Measurements from ENCODE around the gene AHCYL1.

AHCYL1 gene

DNA sequence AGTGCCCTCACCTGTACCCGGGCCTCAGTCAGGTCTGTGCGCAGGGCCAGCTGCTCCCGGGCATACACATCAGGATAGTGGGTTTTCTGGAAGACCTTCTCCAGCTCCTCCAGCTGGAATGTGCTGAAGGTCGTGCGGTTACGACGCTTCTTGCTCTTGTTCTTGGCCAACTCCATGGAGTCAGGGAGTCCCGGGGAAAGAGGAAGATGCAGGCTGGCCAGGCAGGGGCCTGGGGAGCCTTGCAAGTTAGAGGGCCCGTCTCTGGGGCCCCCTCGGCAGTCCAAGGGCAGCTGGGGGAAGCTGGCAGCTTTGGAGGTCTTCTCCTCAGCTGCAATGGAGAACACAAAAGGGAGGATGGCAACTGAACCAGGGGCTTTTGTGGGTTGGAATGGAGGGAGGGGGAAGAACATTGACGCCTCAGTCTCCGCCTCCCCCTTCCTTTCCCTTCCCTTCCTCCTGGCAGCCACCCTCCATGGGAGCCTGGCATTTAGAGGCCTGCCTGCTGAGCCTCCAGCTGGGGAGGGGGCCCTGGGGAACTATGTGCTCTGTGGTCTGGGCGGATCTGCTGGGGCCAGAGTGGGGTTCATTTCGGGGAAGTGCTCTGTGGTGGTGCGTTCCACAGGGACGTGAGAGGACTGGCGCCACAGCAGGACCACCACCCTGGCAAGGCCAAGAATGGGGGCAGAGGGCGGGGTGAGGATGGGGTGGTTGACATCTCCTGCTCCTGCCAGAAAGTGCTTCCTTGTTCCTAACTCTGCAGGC lies 80.2 kb downstream of the AHCYL1 start:
- no peak for DNase-seq

DNA sequence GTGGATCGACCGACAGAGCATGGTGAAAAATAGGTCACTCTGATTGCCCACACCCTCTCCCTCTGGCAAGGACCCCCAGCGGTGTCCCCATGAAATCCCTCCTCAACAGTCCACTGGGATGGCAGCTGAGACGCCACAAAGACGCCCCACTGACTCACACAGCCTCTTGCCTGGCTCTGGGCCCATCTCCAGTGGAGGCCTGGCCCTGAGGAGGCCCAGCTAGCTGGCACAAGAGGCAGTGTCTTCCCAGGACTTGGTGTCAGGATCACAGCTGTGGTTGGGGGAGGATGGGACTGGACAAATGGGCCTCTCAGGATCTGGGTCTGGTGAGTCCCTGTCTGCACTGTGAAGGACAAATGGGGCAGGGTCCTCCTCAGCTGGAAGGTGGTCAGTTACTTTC lies 81.3 kb downstream of the AHCYL1 start:
- no peak for DNase-seq

DNA sequence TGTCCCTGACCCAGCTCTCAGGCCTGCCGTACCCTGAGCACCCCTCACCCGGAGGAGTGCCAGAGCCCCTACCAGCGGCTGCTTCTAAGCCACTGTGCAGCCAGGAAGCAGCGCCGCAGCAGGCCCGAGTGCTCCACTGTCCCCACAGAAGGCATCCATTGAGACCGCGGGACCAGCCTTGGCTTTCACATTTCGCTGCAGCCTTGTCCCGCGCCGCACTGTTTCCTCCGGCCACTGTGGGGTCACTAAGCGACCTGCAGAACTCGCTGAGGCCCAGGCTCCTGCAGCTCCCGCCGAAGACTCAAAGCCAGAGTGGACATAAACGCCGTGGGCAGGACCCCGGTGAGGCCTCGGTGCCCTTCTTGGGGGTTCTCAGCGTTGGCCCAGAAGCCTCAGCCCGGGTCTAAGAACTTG lies 82.9 kb downstream of the AHCYL1 start:
- no peak for DNase-seq

DNA sequence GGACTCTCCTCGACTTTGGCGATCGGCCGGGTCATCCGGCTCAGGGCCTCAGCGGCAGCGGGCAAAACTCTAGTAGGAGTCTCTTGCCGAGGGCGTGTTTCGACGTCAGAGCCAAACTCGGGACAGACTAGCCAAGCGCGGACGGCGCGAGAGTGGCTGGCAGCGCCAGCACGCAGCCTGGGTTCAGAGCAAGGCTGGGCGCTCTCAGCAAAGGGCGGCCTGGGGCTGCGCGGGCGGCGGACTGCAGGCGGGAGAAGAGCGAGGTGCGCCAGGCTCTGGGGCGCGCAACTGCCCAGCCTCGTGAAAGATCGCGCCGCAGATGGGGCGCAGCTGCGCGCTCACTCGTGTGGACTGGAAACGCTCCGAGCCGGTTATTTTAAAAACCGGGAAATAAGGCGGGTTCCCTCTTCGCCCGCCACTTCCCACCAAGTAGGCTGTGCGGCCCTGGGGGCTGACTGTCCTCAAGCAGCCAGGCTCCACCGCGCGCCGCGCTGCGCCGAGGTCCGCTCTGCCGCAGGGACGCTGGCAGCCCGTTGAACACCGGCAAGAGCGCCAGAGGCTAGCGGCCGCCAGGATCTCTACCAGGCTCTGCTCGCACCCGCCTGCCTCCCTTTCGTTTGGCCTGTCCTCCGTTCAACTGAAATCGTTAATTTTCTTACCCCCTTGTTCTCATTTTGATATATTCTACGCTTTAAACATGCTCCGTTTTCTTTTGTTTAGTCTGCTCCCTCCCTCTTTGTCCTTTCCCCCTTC lies 83.5 kb downstream of the AHCYL1 start:
- DNase-seq = no peak

DNA sequence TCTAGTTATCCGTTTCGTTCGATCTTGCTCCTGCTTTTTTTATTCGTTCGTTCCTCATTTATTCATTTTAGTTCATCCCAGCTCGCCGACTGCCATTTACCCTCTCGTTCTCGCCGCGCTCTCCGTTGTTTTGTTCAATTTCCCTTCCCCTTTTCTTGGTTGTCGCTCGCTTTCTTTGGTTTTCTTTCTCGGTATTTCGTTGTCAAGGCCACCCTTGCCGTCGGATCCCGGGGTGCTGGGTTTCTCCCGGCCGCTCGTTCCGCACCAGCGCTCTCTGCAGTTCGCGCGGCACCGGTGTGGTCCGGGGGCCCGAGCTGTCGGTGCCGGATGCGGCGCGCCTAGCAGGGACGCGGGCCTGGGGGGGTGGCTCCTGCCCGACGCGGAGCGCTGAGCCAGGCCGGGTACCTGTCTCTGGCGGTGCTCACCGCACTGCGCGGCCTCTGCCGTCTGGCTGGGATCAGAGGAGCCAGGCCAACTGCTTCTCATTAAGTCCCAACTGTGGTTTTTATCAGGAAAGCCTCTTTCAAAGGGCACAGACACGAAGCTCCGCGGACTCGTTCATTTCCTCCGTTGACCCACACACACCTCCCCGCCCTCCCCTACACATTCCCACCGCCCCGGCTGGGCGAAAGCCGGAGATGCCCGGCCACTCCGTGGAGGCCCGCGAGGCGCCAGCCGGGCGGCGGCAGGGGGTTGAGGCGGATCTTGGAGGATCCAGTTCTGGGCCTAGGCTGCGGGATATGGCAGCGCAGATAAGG lies 84.3 kb downstream of the AHCYL1 start:
- DNase-seq = no peak

DNA sequence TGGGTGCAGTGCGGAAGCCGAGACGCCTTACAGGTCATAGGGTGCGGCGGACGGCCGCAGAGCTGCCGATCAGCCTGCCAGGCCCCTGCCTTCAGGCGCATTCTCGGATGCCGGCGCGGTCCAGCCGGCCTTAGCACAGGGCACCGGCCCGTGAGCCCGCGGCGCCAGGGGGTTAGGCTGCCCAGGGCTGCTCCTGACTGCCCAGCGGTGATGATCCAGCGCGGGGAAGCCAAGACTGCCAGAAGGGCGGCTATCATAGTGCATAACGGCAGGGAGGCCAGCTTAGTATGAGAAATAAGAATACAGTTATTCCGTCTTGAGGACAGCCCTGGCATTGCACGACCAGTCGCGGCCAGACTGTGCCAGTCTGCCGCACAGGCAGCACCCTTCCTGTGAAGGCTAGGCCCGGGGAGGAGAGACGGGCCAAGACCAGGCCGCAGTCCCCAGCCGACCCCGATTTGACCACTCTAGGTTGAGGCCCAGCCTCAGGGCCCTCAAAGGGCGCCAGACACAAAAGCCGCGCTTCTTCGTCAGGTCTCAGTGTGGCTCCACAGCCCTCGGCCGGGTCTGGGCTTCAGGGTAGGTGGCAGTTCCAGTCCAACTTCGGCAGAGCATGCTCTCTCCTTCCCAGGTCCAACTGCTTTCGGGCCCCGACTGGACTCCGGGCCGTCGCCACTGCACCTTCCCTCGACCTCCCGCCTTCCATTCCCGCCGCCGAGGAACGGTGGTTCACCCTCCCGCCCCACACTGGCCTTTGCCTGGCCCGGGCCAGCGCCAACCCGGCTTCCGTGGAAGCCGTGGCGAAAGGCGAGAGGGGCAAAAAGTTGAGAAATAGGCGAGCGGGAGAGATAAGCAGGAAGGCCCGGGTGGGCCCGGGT lies 85.1 kb downstream of the AHCYL1 start:
- no peak for DNase-seq

DNA sequence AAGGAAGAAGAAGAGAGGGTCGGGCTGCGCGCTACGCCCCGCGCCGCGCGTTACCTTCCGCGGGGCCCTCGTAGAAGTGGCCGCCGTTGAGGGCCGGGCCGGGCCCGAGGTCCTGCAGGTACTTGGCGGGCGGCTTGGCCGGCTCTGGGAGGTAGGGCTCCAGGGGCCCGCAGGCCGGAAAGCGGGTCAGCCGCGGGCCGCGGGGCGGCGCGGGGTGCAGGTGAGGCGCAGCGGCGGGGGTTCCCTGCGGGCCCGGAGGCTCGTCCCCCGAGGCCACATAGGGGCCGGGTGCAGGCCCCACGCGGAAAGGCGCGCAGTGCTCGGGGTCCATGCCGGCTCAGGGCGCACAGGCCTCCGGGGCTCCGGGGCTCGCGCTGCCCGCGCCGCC lies 85.7 kb downstream of the AHCYL1 start:
- DNase-seq = no peak

DNA sequence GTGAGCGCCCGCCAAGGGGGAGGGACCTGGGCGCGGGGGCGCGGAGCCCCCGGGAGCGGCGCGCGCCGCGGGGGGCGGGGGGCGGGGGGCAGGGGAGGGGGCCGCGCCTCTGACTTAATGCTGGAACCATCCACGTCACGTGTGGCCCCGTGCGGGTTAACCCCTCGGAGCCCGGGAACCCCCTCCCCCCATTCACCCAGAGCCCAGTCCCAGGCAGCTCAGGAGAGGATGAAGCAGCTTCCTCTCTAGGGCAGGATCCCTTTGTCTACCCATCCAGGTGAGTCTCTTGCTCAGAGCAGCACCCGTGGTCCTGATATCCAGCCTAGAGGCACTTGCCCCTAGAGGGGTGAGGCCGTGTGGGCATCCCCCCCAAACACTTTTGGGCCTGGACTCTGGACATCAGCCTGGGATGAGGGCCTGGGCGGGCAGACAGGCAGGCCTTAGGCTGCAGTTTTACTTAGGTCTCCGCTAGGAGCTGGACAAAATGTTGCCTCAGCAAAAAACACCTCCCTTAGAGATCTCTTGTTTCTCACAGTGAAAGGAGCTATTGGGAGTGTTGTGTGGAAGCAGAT lies 86.2 kb downstream of the AHCYL1 start, which contains the start of gene ALX3:
TSS of gene ALX3 (minus strand) at position 2 of the 572 bp plus-strand sequence. CDS start 60 bp downstream, outside the sequence.
- no peak for DNase-seq

Measured in activated CD8-positive, alpha-beta memory T cell treated with anti-CD3 and anti-CD28 coated beads, Interleukin-2, amount 50 U/mL, for 4 hours (primary cell).